Endodermal cell (in vitro differentiated cells): ENCODE measurements around the gene ALG11. TPM values are rescaled to one million over a fixed set of nuclear protein-coding genes. Genes with fewer than 3 reads are reported as not detected.
"Not testable (repeated sequence)": the region's sequence is repeated elsewhere in the genome, so short reads cannot be mapped to it uniquely, and the experiment has no call there.

Experiments
- DNase-seq: peaks from one replicate; pipeline ENCODE4 v3.0.0-alpha.2; 2017
- H3K27ac ChIP-seq: 2 replicates; pipeline ENCODE4 v1.5.1; 2013; ENCODE audit warnings: mild to moderate bottlenecking, low read depth, low read length, moderate library complexity
- H3K27me3 ChIP-seq: 2 replicates; pipeline ENCODE4 v1.6.1; 2013; ENCODE audit warnings: mild to moderate bottlenecking, low read length, moderate library complexity; ENCODE audit not compliant: insufficient read depth, control insufficient read depth, poor library complexity, severe bottlenecking
- H3K36me3 ChIP-seq: 2 replicates; pipeline ENCODE4 v1.7.0; 2013; ENCODE audit warnings: mild to moderate bottlenecking, low read length, moderate library complexity; ENCODE audit not compliant: control insufficient read depth, insufficient read depth
- H3K4me1 ChIP-seq: one replicate; pipeline ENCODE4 v1.7.0; 2013; ENCODE audit warnings: low read length; ENCODE audit not compliant: control insufficient read depth, insufficient read depth
- H3K4me3 ChIP-seq: 2 replicates; pipeline ENCODE4 v1.5.1; 2013; ENCODE audit warnings: mild to moderate bottlenecking, low read length, moderate library complexity
- H3K9ac ChIP-seq: 2 replicates; pipeline ENCODE4 v1.6.1; 2013; ENCODE audit warnings: mild to moderate bottlenecking, low read length, moderate library complexity; ENCODE audit not compliant: poor library complexity, severe bottlenecking; ENCODE audit errors: extremely low read depth
- H3K9me3 ChIP-seq: 2 replicates; pipeline ENCODE4 v1.6.1; 2013; ENCODE audit warnings: mild to moderate bottlenecking, low read length, moderate library complexity; ENCODE audit not compliant: control insufficient read depth
- H3K27ac Mint-ChIP-seq: 2 replicates; pipeline ENCODE4 v1.8.0; 2020; ENCODE audit warnings: mixed read lengths
- H3K27me3 Mint-ChIP-seq: 2 replicates; pipeline ENCODE4 v1.8.0; 2021; ENCODE audit warnings: mild to moderate bottlenecking, mixed read lengths; ENCODE audit not compliant: insufficient read depth
- H3K36me3 Mint-ChIP-seq: 2 replicates; pipeline ENCODE4 v1.8.0; 2020; ENCODE audit warnings: low read depth, mixed read lengths
- H3K4me1 Mint-ChIP-seq: 2 replicates; pipeline ENCODE4 v1.8.0; 2020; ENCODE audit warnings: mixed read lengths
- H3K4me3 Mint-ChIP-seq: 2 replicates; pipeline ENCODE4 v1.8.0; 2020; ENCODE audit warnings: mild to moderate bottlenecking, moderate library complexity, mixed read lengths
- H3K9me3 Mint-ChIP-seq: 2 replicates; pipeline ENCODE4 v1.8.0; 2020; ENCODE audit warnings: mild to moderate bottlenecking, mixed read lengths
- CTCF ChIP-seq: fragments of 200-600 bp; sonication (generic); conservative IDR thresholded peaks from 2 replicates; pipeline ENCODE4 v1.5.0; 2021; ENCODE audit warnings: antibody characterized with exemption, mild to moderate bottlenecking
- WGBS, 2 experiments: methylation state at CpG; one replicate each; pipeline versions ENCODE4 v1.1.5 to v1.1.7; 2013; ENCODE audit warnings: missing lambda C conversion rate in 2 of 2, mixed read lengths in 1 of 2; ENCODE audit not compliant: insufficient coverage in 1 of 2, insufficient read length in 1 of 2; 5-methylcytosine and 5-hydroxymethylcytosine counted together
- total RNA-seq, 2 donors: library from RNA; stranded (reverse); fragmentation: NEBNext Ultra II Directional in 1 of 2; extraction: Animal tissue kit (Norgen Biotek cat#: 25700) in 1 of 2; gene quantifications; 2 replicates in 1 of 2; 3 replicates in 1 of 2; pipeline ENCODE4 v1.2.1, GENCODE V29; 2021

Gene ALG11
- total RNA-seq, 2 donors from 2014 or later, result 41.5 to 53.1 TPM

GRCh38 chr13:52048516-52048915 is 36.3 kb downstream of the ALG11 start:
- H3K9me3 Mint-ChIP-seq, result no peaks in the 10 kb centered on the region
- H3K9me3 ChIP-seq, result peaks cover 2% of the 10 kb centered on the region
- H3K4me1 Mint-ChIP-seq, result peaks cover 14% of the 10 kb centered on the region
- no peak for TF ChIP-seq CTCF
- H3K27me3 Mint-ChIP-seq, result no peaks in the 10 kb centered on the region
- H3K4me1 ChIP-seq, result no peaks in the 10 kb centered on the region
- no peak overlapping the region for H3K4me3 Mint-ChIP-seq
- no peak overlapping the region for H3K27ac ChIP-seq
- H3K4me3 ChIP-seq, result no peak overlapping the region
- H3K9ac ChIP-seq, result no peak overlapping the region
- no peaks in the 10 kb centered on the region for H3K36me3 ChIP-seq
- 98 to 100% methylated on average over 2 of the region's 2 CpGs for WGBS, 2 experiments
- H3K27me3 ChIP-seq, result no peaks in the 10 kb centered on the region
- H3K36me3 Mint-ChIP-seq, result no peaks in the 10 kb centered on the region
- H3K27ac Mint-ChIP-seq, result no peak overlapping the region
- DNase-seq, result no peak

- Mint-ChIP-seq H3K4me1 (peaks cover 14% of the 10 kb centered on the region), H3K27me3 (no peaks in the 10 kb centered on the region), H3K36me3 (no peaks in the 10 kb centered on the region), H3K9me3 (peaks cover 5% of the 10 kb centered on the region), H3K27ac (peak overlapping the region; percentile 77), H3K4me3 (no peak overlapping the region)
- Histone ChIP-seq H3K9ac (no peak overlapping the region), H3K4me3 (peak overlapping the region; percentile 1), H3K9me3 (peaks cover 10% of the 10 kb centered on the region), H3K27me3 (no peaks in the 10 kb centered on the region), H3K36me3 (no peaks in the 10 kb centered on the region), H3K27ac (no peak overlapping the region), H3K4me1 (no peaks in the 10 kb centered on the region)
- DNase-seq, result no peak
- no peak for TF ChIP-seq CTCF
- 78 to 85% methylated on average over 1 to 7 of the region's 7 CpGs for WGBS, 2 experiments
Observed at GRCh38 chr13:52051400-52051799, 39.2 kb downstream of the ALG11 start.

- Histone ChIP-seq H3K27ac (no peak overlapping the region), H3K9me3 (peaks cover 10% of the 10 kb centered on the region), H3K4me1 (no peaks in the 10 kb centered on the region), H3K36me3 (no peaks in the 10 kb centered on the region), H3K9ac (no peak overlapping the region), H3K4me3 (peak overlapping the region; percentile 33), H3K27me3 (no peaks in the 10 kb centered on the region)
- 87 to 88% methylated on average over 3 to 4 of the region's 4 CpGs for WGBS, 2 experiments
- no peak overlapping the region for H3K27ac Mint-ChIP-seq
- no peak overlapping the region for H3K4me3 Mint-ChIP-seq
- peaks cover 5% of the 10 kb centered on the region for H3K9me3 Mint-ChIP-seq
- H3K36me3 Mint-ChIP-seq, result no peaks in the 10 kb centered on the region
- H3K27me3 Mint-ChIP-seq, result no peaks in the 10 kb centered on the region
- no peak for TF ChIP-seq CTCF
- H3K4me1 Mint-ChIP-seq, result peaks cover 14% of the 10 kb centered on the region
- no peak for DNase-seq
Observed at GRCh38 chr13:52053460-52053859, 41.3 kb downstream of the ALG11 start.

GRCh38 chr13:52061064-52061463 is 48.9 kb downstream of the ALG11 start:
- 97 to 100% methylated on average over 2 to 3 of the region's 3 CpGs for WGBS, 2 experiments
- not testable (repeated sequence) for H3K4me3 Mint-ChIP-seq, H3K4me1 Mint-ChIP-seq, DNase-seq, H3K27me3 Mint-ChIP-seq, H3K9ac ChIP-seq, H3K27me3 ChIP-seq, H3K27ac ChIP-seq, H3K36me3 Mint-ChIP-seq, H3K36me3 ChIP-seq, H3K4me3 ChIP-seq, H3K4me1 ChIP-seq, H3K27ac Mint-ChIP-seq
- H3K9me3 Mint-ChIP-seq, result peaks cover 47% of the 10 kb centered on the region
- peaks cover 25% of the 10 kb centered on the region for H3K9me3 ChIP-seq
